HG02884 (cell line): ENCODE data around the gene HMHB1.
"Not testable (repeated sequence)": the region's sequence is repeated elsewhere in the genome, so short reads cannot be mapped to it uniquely, and the experiment has no call there.

ENCODE experiments used
- ATAC-seq: cut with Tn5 transposase; IDR thresholded peaks from one replicate; pipeline ENCODE4 v1.9.1; 2021; ENCODE audit warnings: mild to moderate bottlenecking, moderate library complexity; ENCODE audit not compliant: unreplicated experiment

The HMHB1 gene

DNA sequence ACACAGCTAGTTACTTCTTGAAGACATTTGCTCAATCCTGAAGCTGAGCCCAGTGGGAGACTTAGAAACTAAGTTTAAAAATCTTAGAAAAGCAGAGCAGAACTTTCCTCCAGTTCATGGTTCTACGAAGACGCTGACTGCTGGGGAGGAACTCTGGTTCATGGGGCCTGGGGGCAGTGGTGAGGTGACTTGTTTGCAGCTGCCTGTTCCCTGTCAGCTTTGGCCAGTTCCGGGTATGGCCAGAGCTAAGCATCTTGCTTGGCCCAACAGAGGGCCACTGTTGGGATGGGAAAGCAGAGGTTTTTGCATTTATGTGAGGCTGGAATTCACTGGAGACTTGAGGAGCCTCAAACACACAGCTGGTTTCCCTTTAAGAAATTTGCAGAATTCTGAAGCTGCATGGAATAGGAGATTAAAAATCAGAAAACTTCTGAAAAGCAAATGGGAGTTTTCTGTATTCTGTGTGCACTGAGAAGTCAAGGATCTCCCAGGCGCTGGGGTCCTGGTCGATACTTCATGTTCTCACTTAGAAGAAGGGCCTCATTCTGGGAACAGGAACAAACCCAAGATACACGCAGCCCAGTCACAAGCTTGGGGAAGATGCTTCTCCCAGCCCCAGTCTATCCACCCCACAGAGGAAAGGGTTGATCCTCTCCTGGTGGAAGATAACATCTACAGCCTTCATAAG lies 10.6 kb upstream of the HMHB1 start:
- no peak for ATAC-seq

DNA sequence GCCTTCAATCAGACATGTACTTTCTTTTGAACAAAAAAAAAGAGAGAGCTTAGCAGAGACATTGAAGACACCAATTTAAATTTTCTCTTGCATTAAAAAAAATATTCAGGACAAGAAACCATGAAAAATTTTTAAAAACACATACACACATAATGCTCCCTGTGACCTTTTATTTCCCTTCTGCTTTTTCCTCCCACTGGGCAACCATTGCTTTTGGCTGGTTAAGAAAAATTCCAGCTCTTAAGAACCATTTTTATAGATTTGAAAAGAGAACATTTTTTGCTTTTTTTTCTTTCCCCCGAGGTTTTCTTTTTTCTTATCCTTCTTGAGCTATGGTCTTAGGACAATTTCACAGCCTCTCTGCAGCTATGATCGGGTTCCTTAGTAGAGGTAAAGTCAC lies 6.1 kb upstream of the HMHB1 start:
- ATAC-seq, result no peak

DNA sequence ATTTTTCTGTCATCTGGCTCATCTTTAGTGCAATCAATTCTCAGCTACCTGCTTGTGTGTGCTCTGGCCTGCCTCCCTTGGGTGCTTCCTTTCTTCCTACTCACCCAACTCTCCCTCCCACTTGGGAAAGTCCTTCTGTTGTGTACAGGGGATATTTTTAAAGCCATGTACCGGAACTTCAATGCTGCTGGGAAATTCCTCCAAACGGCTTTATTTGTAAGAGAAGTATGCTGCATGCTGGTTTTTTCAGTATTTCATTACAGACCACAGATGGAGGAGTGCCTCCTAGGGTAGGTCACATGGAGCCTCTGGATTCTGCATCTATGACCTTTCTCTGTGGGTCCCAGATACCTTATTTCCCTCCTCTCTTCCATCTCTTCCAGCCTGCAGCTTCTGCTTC lies 5.4 kb upstream of the HMHB1 start:
- ATAC-seq, result peak; percentile 80

DNA sequence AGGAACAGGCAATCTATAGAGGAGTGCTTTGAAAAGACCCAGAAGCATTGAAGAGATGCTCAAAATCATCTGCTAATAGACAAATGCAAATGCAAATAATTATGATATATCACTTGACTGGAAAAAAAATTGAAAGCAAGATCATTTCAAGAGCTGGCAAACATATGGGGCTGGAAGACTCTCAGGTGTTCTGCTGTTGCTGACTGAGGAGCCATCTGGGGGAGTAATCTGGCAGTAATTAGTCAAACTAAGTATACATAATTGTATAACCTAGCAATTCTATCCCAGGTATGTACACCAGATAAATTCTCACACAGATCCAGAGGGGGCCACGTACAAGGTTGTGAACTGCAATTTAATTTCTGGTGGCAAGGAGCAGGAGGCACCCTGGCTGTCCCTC lies 4.6 kb upstream of the HMHB1 start:
- no peak for ATAC-seq

DNA sequence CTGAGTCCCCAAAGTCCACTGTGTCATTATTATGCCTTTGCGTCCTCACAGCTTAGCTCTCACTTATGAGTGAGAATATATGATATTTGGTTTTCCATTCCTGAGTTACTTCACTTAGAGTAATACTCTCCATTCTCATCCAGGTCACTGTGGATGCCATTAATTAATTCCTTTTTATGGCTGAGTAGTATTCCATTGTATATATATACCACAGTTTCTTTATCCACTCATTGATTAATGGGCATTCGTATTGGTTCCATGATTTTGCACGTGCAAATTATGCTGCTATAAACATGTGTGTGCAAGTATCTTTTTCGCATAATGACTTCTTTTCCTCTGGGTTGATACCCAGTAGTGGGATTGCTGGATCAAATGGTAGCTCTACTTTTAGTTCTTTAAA lies 4.4 kb downstream of the HMHB1 start:
- not testable (repeated sequence) for ATAC-seq

DNA sequence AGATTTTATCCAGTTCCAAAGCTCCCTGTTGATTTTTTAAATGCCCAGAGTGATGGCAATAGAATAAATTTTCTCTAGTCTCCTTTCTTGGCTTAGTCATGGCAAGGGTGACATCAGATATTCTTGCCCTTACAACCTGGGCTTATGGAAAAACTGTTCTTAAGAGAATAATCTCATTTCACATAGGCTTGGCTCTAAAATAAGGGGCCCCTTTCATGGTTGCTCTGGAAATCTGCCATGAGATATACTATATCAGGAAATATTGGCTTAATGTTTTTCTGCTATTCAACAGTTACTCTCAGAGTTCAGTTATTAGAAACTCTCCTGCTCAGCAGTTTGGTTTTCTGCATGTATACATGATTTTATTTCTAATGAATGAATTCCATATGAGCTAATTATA lies 7.8 kb downstream of the HMHB1 start:
- no peak for ATAC-seq

DNA sequence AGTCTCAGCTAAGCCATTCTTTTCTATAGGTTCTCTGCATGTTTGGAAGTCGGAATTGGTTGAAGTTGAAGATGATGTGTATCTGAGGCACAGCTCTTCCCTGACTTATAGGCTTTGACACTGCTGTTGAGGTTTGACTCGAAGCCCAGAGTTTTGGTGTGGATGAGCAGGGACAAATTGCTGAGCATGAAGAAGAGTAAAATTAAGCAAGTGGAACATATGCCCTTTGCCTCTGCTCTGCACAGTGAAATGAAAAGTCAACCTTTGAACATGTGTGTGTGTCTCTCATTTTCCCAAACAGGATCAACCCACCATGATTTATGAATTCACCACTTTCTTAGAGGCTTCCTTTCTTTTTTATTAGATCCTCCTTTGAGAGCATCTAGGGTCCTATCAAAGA lies 8.5 kb downstream of the HMHB1 start:
- no peak for ATAC-seq

DNA sequence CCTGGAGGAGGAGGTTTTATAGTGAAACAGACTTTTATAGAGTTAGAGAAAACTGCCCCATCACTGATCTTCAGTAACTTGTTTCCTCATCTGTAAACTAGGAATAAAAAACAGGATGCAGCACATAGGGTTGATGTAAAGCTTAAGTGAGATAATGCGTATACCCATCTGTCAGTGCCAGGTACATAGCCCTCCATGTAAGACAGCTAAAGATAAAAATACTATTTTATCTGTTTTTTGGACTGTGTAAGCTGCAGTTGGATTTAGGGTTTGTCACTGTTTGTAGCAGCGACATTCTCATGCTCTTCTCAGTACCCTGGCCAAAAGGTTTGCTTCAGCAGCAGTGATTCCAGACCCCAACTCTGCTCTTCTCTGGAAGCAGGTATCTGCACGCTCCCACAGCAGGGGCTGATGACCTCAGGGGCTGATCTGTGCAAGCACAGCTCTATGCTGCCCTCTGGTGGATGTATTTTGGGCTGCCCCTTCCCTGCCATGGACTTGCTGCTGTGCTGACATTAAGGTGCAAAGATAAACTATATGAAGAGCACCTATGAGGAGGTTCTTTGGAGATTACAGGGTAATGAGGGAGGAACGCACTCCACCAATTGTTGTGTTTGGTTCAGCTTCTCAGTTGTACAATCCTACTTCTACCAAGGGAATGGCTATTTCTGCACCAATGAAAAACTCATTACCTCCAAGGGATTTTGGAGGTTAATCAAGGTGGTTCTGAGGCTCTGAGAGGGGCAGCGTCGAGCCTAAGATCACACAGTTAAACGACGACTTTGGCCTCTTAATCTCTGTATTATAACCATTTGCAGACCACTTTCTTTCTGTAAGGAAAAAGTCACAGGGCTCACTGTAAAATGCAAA lies 13.1 kb downstream of the HMHB1 start:
- ATAC-seq, result peak; percentile 50

DNA sequence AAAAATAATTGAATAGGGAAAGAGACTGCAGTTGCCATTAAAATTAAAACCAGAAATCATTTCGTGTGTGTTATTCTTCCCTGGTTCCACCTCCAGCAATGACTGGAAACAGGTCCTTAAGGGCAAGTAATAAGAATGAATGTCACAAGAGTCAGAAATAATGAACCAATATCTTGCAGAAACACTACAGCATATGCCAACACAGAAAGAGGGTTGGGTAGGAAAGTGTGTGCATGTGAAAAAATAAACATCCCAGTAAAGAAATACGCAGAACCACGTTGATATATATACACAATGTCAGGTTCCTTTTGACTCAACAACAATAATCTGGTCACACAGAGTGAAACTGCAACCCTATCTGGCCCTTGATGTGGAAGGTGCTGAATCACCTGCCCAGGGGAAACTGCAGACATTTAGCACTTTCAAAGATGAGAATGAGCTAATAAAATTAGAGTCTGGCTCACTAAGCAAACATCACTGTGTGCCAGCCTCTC lies 15.0 kb downstream of the HMHB1 start:
- ATAC-seq, result peak; percentile 89

DNA sequence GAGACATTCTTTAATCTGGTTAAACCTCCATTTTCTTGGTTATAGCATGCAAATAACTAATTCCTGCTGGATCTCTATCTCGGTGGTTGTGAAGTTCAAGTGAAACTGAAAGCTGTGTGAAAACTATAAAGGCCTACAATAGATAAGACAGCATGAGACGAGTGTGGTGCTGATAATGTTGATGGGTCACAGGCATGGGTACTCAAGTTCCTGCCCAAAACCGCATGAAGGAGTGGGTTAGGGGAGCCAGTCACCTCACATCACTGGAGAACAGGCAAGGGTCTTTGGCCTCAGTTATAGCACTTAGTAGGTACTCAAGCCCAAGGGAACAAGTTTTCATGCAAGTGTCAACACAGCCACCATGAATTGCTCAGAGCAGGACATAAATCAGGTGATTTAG lies 16.7 kb downstream of the HMHB1 start:
- ATAC-seq, result no peak

DNA sequence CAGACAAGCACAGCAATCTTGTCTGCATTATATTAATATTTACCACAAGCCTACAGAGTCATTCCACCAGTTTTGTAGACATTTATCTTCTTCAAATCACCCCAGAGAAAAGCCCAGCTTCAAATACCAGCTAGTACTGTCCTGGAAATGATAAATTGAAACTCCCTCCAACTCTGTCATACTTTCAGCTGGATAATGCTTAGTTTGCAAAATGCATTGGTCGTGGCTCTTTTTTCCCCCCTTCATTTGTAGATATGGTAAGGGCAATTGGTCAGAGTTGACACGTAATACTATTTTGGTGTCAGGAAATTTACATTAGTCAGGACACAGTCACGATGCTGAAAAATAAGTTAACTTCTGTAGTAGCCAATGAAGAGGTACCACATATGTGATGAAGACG lies 21.2 kb downstream of the HMHB1 start:
- no peak for ATAC-seq

DNA sequence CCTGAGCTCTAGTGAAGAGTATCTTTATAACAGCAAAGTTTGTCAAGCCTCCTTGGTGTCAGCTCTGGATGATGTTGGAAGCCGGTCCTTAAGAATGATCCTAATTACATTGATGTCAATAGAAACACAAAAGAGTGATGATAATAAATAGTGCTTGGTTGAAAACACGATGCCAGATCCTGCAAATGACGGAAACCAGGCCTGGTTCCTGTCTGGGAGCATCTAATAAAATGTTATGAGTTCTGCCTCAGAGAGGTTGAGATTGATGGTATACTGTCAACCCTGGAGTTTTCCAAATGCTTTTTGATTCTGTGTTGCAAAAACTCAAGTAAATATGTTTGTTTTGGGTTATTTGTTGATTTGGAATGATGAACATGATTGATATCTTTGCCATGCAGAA lies 23.3 kb downstream of the HMHB1 start:
- no peak for ATAC-seq

DNA sequence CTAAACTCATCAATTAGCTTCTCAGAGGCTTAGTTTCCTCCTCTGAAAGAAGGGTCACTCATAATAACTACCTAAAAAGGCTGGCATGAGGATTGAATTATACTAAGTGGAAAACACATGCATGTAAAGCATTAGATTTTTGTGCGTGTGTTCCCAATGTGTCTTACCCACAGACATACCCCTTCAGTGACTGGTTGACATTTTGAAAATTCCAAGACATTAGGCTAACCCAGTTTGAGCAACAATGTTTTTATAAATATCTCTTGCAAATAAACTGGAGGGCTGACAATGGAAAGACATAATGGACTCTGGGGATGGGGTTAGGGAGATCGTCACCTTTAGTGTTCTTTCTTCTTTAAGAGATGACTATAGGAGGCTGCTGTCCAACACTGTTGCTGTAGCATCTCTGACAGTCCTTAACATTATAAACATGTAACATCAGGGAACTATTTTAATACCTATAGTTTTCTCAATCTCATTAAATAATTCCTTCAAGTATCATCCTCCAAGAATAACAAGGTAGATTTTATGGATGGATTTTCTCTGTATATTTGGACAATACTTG lies 24.3 kb downstream of the HMHB1 start:
- no peak for ATAC-seq

DNA sequence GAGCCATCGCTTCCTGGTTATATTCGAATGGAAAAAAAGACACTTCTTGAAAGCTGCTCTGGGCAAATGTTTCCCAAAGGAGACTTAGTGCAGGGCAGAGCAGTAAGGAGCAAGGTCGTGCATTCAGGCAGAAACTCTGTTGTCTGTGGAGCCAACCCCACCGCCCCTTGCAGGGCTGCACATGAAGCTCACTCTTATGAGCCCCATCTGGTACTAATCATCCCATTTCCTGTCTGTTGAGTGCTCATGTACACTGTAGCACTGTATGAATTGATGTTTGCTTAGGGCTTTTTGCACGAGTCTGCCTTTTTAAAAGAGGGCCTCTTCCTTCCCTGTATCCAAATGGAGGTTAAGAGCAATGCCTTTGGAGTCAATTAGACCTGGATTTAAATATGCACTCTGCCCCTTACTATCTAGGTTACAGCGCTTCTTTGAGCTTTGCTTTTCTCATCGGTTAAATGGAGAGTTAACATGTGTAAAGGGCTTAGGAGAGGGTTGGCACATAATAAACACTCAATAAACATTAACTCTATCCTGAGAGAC lies 25.4 kb downstream of the HMHB1 start:
- no peak for ATAC-seq

DNA sequence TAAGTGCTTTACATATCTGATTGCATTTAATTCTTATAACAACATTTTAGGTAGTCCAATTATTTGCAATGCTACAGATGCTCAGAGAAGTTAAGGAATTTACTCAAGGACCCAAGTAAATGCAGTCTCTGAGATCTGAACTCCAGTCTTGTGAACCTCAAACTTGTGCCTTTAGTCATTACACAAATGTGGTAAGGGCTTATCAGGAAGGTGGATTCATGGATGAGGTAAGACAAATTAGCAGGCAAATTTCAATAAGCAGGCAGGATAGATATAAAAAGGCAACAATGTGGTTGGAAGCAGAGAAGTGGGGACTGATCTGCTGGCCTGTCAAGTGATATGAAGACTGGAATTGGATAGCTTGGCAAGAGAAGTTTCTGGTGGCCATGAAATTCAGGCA lies 29.5 kb downstream of the HMHB1 start:
- ATAC-seq, result no peak

DNA sequence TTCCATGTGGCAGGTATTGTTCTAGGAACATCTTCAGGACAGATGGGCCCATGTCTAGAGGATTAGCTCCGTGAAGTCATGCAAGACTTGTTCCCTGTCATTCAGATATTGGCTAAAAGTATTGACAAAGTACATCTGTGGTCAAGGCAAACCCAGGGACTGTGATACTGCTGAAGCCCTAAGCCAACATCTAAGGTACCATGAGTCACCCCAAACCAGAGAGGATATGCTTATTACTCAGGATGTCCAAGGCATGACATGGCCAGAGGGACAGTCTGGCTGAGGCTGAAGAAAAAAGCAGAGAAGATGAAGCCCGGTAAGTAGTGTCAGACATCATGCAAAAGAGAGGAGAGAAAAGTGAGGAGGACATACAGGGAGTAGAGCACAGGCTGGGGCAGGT lies 31.0 kb downstream of the HMHB1 start:
- no peak for ATAC-seq

DNA sequence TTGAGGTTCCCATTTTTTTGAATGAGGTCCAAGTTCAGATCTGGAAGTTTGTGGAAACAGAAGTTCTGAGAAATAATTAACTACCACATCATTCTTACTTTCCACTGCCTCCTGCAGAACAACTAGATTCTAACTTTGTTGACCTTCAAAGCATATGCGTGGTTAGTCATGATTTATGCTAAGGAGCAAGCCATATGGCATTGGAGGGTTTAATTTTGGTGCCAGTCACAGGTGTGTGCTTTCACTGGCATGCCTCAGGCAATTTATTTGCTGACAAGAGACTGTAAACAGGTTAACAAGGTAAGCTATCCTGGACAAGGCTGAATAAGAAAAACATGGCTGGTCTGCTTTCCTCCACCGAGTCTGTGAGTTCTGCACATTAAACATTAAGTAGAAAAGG lies 31.5 kb downstream of the HMHB1 start:
- ATAC-seq, result no peak

DNA sequence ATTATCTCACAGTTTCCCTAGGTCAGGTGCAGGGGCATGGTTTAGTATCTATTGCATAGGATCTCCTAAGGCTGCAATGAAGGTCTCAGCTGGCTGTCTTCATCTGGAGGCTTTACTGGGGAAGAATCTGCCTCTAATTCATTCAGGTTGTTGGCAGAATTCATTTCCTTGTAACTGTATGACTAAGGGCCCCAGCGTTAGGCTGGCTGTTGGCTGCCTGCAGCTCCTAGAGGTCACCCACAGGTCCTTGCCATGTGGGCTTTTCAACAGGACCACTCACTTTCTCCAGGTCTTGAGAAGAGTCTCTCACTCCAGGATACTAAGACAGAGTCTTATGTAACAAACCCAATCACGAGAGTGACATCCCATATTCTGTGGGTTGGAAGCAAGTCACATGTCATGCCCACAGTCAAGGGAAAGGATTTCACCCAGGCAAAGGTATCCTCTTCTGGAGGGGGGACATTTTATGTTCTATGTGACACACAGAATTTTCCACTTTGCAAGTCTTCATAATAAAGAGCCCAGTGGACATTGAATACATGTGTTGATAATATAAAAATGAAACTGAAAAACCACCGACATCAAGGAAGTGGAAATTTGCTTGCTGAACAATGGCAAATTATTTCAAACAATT lies 38.2 kb downstream of the HMHB1 start:
- peak; percentile 73 for ATAC-seq

DNA sequence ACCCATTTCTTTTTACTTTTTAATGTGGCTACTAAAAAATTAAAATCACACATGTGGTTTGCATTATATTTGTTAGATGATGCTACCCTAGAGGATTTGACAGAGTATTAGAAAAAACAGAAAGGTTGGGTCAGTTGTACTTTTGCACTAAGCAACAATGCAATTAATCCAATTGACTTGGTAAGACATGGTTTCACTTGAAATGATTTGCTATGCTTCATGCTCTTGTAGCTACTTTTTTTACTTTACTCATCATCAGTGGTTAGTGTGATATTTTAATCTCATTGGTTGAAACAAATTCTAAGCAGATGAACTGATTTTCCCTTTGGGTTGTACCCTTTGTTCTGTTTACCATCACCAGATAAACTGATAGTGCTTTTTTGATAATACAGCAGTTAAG lies 39.4 kb downstream of the HMHB1 start:
- ATAC-seq, result no peak

DNA sequence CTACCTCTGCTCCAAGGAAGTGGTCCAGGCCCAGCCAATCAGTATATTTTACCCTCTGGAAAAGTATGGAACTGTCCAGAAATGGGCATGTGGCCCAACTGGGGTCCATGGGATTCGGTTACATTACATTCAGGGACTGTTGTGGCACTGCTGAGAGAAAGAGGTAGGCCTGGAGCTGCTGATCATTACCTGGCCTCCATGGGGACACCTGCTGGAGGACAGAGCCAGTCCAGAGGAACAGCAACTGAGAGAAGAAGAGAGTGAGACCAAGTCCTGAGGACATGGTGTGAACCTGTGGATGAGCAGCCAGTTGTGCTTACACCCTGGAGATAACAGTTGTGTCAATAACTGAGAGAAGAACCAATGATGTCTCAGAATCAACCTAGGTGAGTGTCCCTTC lies 48.2 kb downstream of the HMHB1 start:
- ATAC-seq, result no peak

DNA sequence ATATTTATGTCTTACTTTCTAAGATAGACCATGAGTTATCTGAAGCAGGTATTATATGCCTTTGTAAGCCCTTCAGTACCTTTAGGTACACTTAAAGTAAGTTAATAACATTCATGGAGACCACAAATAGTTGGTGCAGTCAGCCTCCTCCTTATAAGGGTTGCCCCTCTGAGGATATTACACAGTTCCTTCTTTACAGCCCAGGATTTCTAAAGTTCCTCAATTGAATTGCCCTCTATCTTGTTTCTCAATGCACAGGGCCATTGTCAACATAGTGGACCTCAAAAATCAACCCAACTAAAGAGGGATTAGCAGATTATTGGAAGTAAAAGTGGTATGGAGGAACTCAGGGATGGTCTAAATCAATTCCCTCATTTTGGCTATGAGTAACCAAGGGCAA lies 50.3 kb downstream of the HMHB1 start:
- no peak for ATAC-seq
